ENCODE data around the gene SUGP2.

Gene SUGP2

DNA sequence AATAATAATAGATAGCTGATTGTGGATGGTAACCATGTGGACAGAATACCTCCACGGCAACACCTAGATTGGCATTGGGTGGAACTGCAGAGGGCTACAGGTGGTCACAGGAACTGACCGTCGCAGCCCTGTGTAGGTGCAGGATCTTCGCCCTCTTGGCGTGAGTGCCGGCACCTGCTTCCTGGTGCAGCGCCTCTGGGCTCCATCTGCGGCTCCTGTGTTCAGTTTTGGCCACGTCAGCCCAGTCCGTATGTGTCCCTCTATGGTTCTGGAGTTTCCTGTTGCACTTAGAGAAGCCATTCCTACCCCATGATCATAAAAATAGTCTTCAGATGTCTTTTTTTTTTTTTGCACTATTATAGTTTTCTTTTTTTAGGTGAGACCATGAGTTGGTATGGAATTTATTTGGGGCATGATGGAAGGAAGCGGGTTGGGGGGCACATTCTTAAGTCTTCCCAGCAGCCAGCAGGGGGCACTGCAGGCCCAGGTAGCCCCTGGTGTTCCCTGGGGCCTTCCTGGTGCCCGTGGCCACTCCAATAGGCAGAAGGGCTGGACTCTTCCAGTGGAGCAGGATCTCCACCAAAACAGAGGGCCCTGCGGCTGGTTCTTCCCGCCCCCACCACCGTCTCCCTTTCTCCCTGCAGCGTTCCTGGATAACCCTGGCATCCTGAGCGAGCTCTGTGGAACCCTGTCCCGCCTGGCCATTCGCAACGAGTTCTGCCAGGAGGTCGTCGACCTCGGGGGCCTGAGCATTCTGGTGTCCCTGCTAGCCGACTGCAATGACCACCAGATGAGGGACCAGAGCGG, 20.4 kb upstream of the SUGP2 start:
- Histone ChIP-seq H3K79me1 (ENCODE audit: low read length) (no peaks in the 10 kb centered on the region), H3K9me3 (ENCODE audit: insufficient read depth, low read depth, low read length) (peaks cover 1% of the 10 kb centered on the region), H3K4me1 (ENCODE audit: control insufficient read depth in 1 of 2, insufficient read depth in 2 of 2, low read length in 2 of 2) (no peaks in the 10 kb centered on the region), H3K4ac (ENCODE audit: low read depth, low read length) (no peak overlapping the region), H2BK120ac (ENCODE audit: insufficient read depth, low read length, poor library complexity) (no peak overlapping the region), H2AK5ac (ENCODE audit: low read length) (no peak overlapping the region), H3K36me3 (ENCODE audit: control insufficient read depth in 1 of 2, insufficient read depth in 2 of 2, low read length in 2 of 2) (peaks cover 56 to 63% of the 10 kb centered on the region in 2 experiments), H3K23ac (ENCODE audit: low read length) (no peak overlapping the region), H4K8ac (ENCODE audit: low read depth, low read length) (no peak overlapping the region), H2BK5ac (ENCODE audit: low read depth, low read length, poor library complexity) (no peak overlapping the region), H3K18ac (ENCODE audit: low read length) (no peak overlapping the region), H3K4me3 (ENCODE audit: low read depth, low read length) (no peak overlapping the region), H4K91ac (ENCODE audit: low read depth, low read length) (no peak overlapping the region), H2BK12ac (ENCODE audit: low read length) (no peak overlapping the region), H3K79me2 (ENCODE audit: control insufficient read depth, insufficient read depth, low read length, poor library complexity) (no peaks in the 10 kb centered on the region), H3K27ac (ENCODE audit: low read depth, low read length) (no peak overlapping the region), H3K14ac (ENCODE audit: low read length) (no peak overlapping the region), H4K12ac (ENCODE audit: low read depth, low read length) (no peak overlapping the region), H3K4me2 (ENCODE audit: low read length) (no peak overlapping the region), H3K9ac (ENCODE audit: low read length) (no peak overlapping the region), H2AFZ (ENCODE audit: insufficient read depth, low read length, poor library complexity) (no peak overlapping the region), H3K27me3 (ENCODE audit: insufficient read depth, low read length) (no peaks in the 10 kb centered on the region)
- WGBS (ENCODE audit: extremely low coverage, insufficient coverage, insufficient read length), result no CpG with 5 or more reads among the region's 25 CpGs
- peak; percentile 62 to 80 for DNase-seq

- Histone ChIP-seq H3K23ac (ENCODE audit: low read length) (no peak overlapping the region), H3K14ac (ENCODE audit: low read length) (no peak overlapping the region), H4K12ac (ENCODE audit: low read depth, low read length) (no peak overlapping the region), H2AK5ac (ENCODE audit: low read length) (no peak overlapping the region), H3K27ac (ENCODE audit: low read depth, low read length) (no peak overlapping the region), H3K18ac (ENCODE audit: low read length) (no peak overlapping the region), H4K91ac (ENCODE audit: low read depth, low read length) (no peak overlapping the region), H3K4me2 (ENCODE audit: low read length) (no peak overlapping the region), H3K79me2 (ENCODE audit: control insufficient read depth, insufficient read depth, low read length, poor library complexity) (no peaks in the 10 kb centered on the region), H2BK12ac (ENCODE audit: low read length) (no peak overlapping the region), H3K4me1 (ENCODE audit: control insufficient read depth in 1 of 2, insufficient read depth in 2 of 2, low read length in 2 of 2) (no peaks in the 10 kb centered on the region), H2BK5ac (ENCODE audit: low read depth, low read length, poor library complexity) (no peak overlapping the region), H3K79me1 (ENCODE audit: low read length) (no peaks in the 10 kb centered on the region), H3K4ac (ENCODE audit: low read depth, low read length) (no peak overlapping the region), H3K9me3 (ENCODE audit: insufficient read depth, low read depth, low read length) (peaks cover 1% of the 10 kb centered on the region), H4K8ac (ENCODE audit: low read depth, low read length) (no peak overlapping the region), H2BK120ac (ENCODE audit: insufficient read depth, low read length, poor library complexity) (no peak overlapping the region), H3K27me3 (ENCODE audit: insufficient read depth, low read length) (no peaks in the 10 kb centered on the region), H2AFZ (ENCODE audit: insufficient read depth, low read length, poor library complexity) (no peak overlapping the region), H3K4me3 (ENCODE audit: low read depth, low read length) (no peak overlapping the region), H3K36me3 (ENCODE audit: control insufficient read depth in 1 of 2, insufficient read depth in 2 of 2, low read length in 2 of 2) (peaks cover 50 to 58% of the 10 kb centered on the region in 2 experiments), H3K9ac (ENCODE audit: low read length) (no peak overlapping the region)
- DNase-seq, result no peak
- no CpG with 5 or more reads among the region's 1 CpG for WGBS (ENCODE audit: extremely low coverage, insufficient coverage, insufficient read length)
These were observed 19.6 kb upstream of the SUGP2 start for GRCh38 chr19:19052921-19053320.

DNA sequence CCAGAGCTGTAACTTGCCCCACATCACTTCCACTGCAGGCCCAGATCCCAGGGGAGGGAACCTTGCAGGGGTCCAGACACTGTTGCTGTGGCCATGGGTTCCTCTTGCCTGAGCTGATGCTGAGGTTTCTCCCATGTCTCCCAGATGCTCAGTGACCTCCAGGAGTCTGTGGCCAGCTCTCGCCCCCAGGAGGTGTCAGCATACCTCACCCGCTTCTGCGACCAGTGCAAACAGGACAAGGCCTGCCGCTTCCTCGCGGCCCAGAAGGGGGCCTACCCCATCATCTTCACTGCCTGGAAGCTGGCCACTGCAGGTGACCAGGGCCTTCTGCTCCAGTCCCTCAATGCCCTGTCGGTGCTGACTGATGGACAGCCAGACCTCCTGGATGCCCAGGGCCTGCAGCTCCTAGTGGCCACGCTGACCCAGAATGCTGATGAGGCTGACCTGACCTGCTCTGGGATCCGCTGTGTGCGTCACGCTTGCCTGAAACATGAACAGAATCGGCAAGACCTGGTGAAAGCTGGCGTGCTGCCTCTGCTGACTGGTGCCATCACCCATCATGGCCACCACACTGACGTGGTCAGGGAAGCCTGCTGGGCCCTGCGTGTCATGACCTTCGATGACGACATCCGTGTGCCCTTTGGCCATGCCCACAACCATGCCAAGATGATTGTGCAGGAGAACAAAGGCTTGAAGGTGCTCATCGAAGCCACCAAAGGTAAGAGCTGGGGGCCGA, 18.3 kb upstream of the SUGP2 start:
- DNase-seq, result no peak
- no peak overlapping the region for H3K18ac ChIP-seq (ENCODE audit: low read length)
- H2BK120ac ChIP-seq (ENCODE audit: insufficient read depth, low read length, poor library complexity), result no peak overlapping the region
- no peak overlapping the region for H4K8ac ChIP-seq (ENCODE audit: low read depth, low read length)
- H4K91ac ChIP-seq (ENCODE audit: low read depth, low read length), result no peak overlapping the region
- H3K4me3 ChIP-seq (ENCODE audit: low read depth, low read length), result peak overlapping the region; percentile 18
- no peak overlapping the region for H2AFZ ChIP-seq (ENCODE audit: insufficient read depth, low read length, poor library complexity)
- H4K12ac ChIP-seq (ENCODE audit: low read depth, low read length), result no peak overlapping the region
- no peak overlapping the region for H3K4ac ChIP-seq (ENCODE audit: low read depth, low read length)
- H3K23ac ChIP-seq (ENCODE audit: low read length), result no peak overlapping the region
- no peaks in the 10 kb centered on the region for H3K79me1 ChIP-seq (ENCODE audit: low read length)
- no peak overlapping the region for H3K4me2 ChIP-seq (ENCODE audit: low read length)
- no peaks in the 10 kb centered on the region for H3K4me1 ChIP-seq (ENCODE audit: control insufficient read depth in 1 of 2, insufficient read depth in 2 of 2, low read length in 2 of 2)
- H3K9ac ChIP-seq (ENCODE audit: low read length), result no peak overlapping the region
- no peak overlapping the region for H2AK5ac ChIP-seq (ENCODE audit: low read length)
- no peak overlapping the region for H3K27ac ChIP-seq (ENCODE audit: low read depth, low read length)
- peaks cover 40 to 47% of the 10 kb centered on the region in 2 experiments for H3K36me3 ChIP-seq (ENCODE audit: control insufficient read depth in 1 of 2, insufficient read depth in 2 of 2, low read length in 2 of 2)
- no peaks in the 10 kb centered on the region for H3K79me2 ChIP-seq (ENCODE audit: control insufficient read depth, insufficient read depth, low read length, poor library complexity)
- H2BK5ac ChIP-seq (ENCODE audit: low read depth, low read length, poor library complexity), result no peak overlapping the region
- H2BK12ac ChIP-seq (ENCODE audit: low read length), result no peak overlapping the region
- H3K9me3 ChIP-seq (ENCODE audit: insufficient read depth, low read depth, low read length), result peaks cover 1% of the 10 kb centered on the region
- H3K27me3 ChIP-seq (ENCODE audit: insufficient read depth, low read length), result no peaks in the 10 kb centered on the region
- no peak overlapping the region for H3K14ac ChIP-seq (ENCODE audit: low read length)
- no CpG with 5 or more reads among the region's 20 CpGs for WGBS (ENCODE audit: extremely low coverage, insufficient coverage, insufficient read length)

DNA sequence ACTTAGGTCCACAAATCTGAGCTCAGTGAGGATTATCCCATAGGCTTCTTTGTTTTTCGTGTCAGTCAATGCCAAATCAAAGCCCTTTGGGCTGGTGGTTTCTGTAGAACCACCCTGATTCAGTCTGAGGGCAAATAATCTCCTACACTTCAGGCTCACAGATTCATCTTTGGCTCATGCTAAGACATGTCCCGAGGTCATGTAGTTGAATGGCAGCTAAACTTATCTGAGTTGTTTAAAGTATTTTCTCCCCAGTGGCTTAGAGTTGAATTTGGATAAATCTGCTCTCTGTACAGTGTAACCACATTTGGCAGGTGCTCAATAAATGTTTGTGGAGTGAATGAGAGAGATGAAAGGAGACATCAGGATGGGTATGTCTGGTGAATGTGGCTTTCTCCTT, 17.4 kb upstream of the SUGP2 start:
- Histone ChIP-seq H3K9me3 (ENCODE audit: insufficient read depth, low read depth, low read length) (peaks cover 1% of the 10 kb centered on the region), H2BK120ac (ENCODE audit: insufficient read depth, low read length, poor library complexity) (no peak overlapping the region)

More for the DNA sequence above, 17.4 kb upstream of the SUGP2 start:
- H3K4me3 ChIP-seq (ENCODE audit: low read depth, low read length), result no peak overlapping the region
- H4K8ac ChIP-seq (ENCODE audit: low read depth, low read length), result no peak overlapping the region
- no peaks in the 10 kb centered on the region for H3K27me3 ChIP-seq (ENCODE audit: insufficient read depth, low read length)
- H3K4ac ChIP-seq (ENCODE audit: low read depth, low read length), result no peak overlapping the region
- no CpG with 5 or more reads among the region's 2 CpGs for whole genome bisulfite sequencing (ENCODE audit: extremely low coverage, insufficient coverage, insufficient read length)
- no peak overlapping the region for H3K14ac ChIP-seq (ENCODE audit: low read length)
- no peak overlapping the region for H2AK5ac ChIP-seq (ENCODE audit: low read length)
- H3K79me1 ChIP-seq (ENCODE audit: low read length), result no peaks in the 10 kb centered on the region
- H3K18ac ChIP-seq (ENCODE audit: low read length), result no peak overlapping the region
- no peak overlapping the region for H4K12ac ChIP-seq (ENCODE audit: low read depth, low read length)
- DNase-seq, result no peak
- H4K91ac ChIP-seq (ENCODE audit: low read depth, low read length), result no peak overlapping the region
- H3K4me1 ChIP-seq (ENCODE audit: control insufficient read depth in 1 of 2, insufficient read depth in 2 of 2, low read length in 2 of 2), result no peaks in the 10 kb centered on the region
- H2BK12ac ChIP-seq (ENCODE audit: low read length), result no peak overlapping the region
- no peaks in the 10 kb centered on the region for H3K79me2 ChIP-seq (ENCODE audit: control insufficient read depth, insufficient read depth, low read length, poor library complexity)
- H3K27ac ChIP-seq (ENCODE audit: low read depth, low read length), result no peak overlapping the region
- no peak overlapping the region for H3K9ac ChIP-seq (ENCODE audit: low read length)
- no peak overlapping the region for H2BK5ac ChIP-seq (ENCODE audit: low read depth, low read length, poor library complexity)
- peaks cover 37 to 46% of the 10 kb centered on the region in 2 experiments for H3K36me3 ChIP-seq (ENCODE audit: control insufficient read depth in 1 of 2, insufficient read depth in 2 of 2, low read length in 2 of 2)
- H3K4me2 ChIP-seq (ENCODE audit: low read length), result no peak overlapping the region
- no peak overlapping the region for H2AFZ ChIP-seq (ENCODE audit: insufficient read depth, low read length, poor library complexity)
- no peak overlapping the region for H3K23ac ChIP-seq (ENCODE audit: low read length)

Data from trophoblast cell (in vitro differentiated cells and primary cell).